BJ (cell line): ENCODE results near the gene GLI1. TPM values are rescaled to one million over a fixed set of nuclear protein-coding genes. Genes with fewer than 3 reads are reported as not detected.

Experiments
- CTCF ChIA-PET: fragments of 350-600 bp; formaldehyde crosslinking; extraction: SDS; loops from one replicate; lab custom pipeline; 2021; ENCODE audit warnings: antibody characterized with exemption, inconsistent platforms; lab: Yijun Ruan, JAX
- POLR2A ChIA-PET: fragments of 300-600 bp; sonication (Branson Sonifier 250); formaldehyde crosslinking; extraction: SDS; loops from one replicate; lab custom pipeline; 2021; ENCODE audit warnings: antibody characterized with exemption; lab: Charles Lee
- DNase-seq: peaks from one replicate; pipeline ENCODE4 v3.0.0-alpha.2; 2011; ENCODE audit warnings: low read depth
- H3K27me3 ChIP-seq: 2 replicates; pipeline ENCODE4 v1.6.0; 2011; ENCODE audit warnings: low read length; ENCODE audit not compliant: control insufficient read depth, insufficient read depth
- H3K36me3 ChIP-seq: 2 replicates; pipeline ENCODE4 v1.5.1; 2011; ENCODE audit warnings: low read length; ENCODE audit not compliant: control insufficient read depth, insufficient read depth
- H3K4me3 ChIP-seq: 2 replicates; pipeline ENCODE4 v1.5.1; 2011; ENCODE audit warnings: low read depth, mild to moderate bottlenecking, control low read depth, low read length
- CTCF ChIP-seq: IDR thresholded peaks from 2 replicates; pipeline ENCODE4 v1.5.1; 2011; ENCODE audit warnings: low read depth, mild to moderate bottlenecking, control low read depth, inconsistent platforms, low read length, moderate library complexity; ENCODE audit not compliant: insufficient read depth
- polyA plus RNA-seq: library from polyadenylated mRNA; depleted of rRNA; stranded (reverse); fragments of >200 nt; gene quantifications from 2 replicates; pipeline ENCODE4 v1.2.3, GENCODE V29; 2011

The GLI1 gene
- polyA plus RNA-seq, 1 experiment: 9.0 TPM

DNA sequence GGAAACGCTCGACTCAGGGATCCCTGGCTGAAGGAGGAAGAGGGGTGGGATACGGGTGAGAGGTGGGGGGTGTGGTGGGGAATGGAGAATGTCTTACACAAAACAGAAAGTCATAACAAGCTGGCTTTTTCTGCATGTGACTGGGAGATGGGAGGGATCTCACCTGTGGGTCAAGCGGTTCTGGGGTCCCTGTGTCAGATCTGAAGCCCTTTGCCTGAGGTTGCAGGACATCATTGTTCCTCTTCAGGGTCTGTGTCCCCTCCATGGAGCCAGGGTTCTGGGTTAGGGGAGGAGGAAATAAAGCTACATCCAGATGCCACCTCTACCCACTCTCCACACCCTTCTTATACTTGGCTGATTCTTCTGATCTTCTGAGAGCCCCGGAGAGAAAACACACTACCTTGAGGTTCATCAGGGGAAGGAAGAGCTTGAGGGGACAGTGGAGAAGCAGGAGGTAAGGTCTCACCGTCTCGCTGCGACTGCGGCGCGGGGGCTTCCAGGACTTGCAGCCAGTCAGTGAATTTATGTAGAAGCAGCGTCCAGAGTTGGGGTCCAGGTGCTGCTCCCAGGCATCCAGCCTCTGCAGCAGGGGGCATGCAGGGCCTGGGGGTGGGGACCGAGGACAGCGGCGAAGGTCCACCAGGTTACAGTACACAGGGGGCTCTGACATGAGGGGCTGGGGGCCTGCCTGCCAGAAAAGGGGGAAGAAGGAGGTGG is 17.6 kb downstream of the GLI1 start:
- no peaks in the 10 kb centered on the region for H3K36me3 ChIP-seq
- no peak for TF ChIP-seq CTCF
- ChIA-PET CTCF (interaction anchor here (1.1 to 1.9 kb wide), 3 partner anchors 12 to 192 kb away, joined by 3 to 10 read pairs (median 3); no protein-coding TSS in a partner anchor), POLR2A (no interaction called here)
- H3K4me3 ChIP-seq: no peak overlapping the region
- peaks cover 40% of the 10 kb centered on the region for H3K27me3 ChIP-seq
- no peak for DNase-seq

DNA sequence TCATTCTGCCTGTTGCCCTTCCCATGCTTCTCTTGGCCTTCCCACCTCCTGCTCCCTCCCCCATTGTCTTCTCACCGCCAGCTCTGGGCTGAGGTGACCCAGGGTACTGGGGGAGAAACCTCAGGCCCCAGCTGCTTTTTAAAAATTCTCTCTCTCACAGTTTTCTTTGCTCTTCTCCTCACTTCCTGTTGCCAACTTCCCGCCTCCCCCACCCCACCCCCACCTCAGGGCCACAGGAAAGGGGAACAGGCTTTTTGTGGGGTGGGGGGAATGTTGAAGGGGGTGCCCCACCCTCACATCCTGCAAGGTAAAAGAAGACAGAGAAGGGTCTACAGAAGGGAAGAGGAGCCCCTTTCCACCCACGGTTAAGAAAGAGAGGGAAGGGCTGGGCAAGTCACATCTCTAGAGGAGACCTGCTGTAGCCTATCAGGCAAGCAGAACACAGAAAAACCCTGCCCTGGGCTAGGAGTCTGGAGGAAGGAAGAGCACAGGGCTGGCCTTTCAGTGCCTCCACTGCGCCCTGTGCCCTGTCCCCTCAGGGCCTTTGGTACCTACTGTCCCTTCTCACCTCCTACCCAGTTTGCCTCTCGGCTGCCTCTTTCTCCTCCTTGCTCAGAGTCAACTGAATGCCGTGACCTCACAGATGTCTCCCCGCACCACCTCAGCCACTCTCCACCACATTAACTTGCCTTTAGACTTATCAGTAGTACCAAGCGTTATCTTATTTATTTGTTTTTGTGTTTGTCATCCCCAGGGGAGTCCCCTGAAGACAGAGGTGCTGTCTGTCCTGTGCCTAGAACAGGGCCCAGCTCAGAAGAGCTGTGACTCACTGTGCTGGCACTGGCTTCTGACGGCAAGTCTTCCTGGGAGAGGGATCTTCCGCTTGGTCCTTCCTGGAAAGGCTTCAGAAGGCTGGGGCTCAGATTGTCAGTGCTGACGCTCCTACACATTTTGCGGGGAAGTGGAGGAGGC is 18.4 kb downstream of the GLI1 start:
- POLR2A ChIA-PET: no interaction called here

GRCh38 chr12:57479043-57479375 is 19.4 kb downstream of the GLI1 start:
- Histone ChIP-seq H3K36me3 (no peaks in the 10 kb centered on the region), H3K4me3 (no peak overlapping the region), H3K27me3 (peaks cover 28% of the 10 kb centered on the region)
- POLR2A ChIA-PET: no interaction called here
- DNase-seq: no peak
- no peak for TF ChIP-seq CTCF
- CTCF ChIA-PET: interaction anchor here (0.9 kb wide), 1 partner anchor 20 kb away, joined by 3 read pairs; the partner anchor contains the start of gene GLI1

More for the DNA sequence above, 18.4 kb downstream of the GLI1 start:
- CTCF ChIA-PET: interaction anchor here (0.9 to 1.9 kb wide), 4 partner anchors 12 to 193 kb away, joined by 3 to 10 read pairs (median 3); partner anchors contain the start of gene GLI1
- no peaks in the 10 kb centered on the region for H3K36me3 ChIP-seq
- H3K27me3 ChIP-seq: peaks cover 33% of the 10 kb centered on the region
- no peak for TF ChIP-seq CTCF
- no peak for DNase-seq
- no peak overlapping the region for H3K4me3 ChIP-seq

- no peak within 1 kb of the TSS for H3K4me3 ChIP-seq
- ChIA-PET CTCF (interaction anchor here (1.8 to 3.1 kb wide), 2 partner anchors 16 to 21 kb away, joined by 5 to 21 read pairs; no protein-coding TSS in a partner anchor), POLR2A (no interaction called here)
- TF ChIP-seq CTCF: no peak
- peaks cover 23% of the 10 kb centered on the region for H3K27me3 ChIP-seq
- no peaks in the 10 kb centered on the region for H3K36me3 ChIP-seq
- DNase-seq: no peak
Measured at GRCh38 chr12:57479376-57480115, 20.0 kb downstream of the GLI1 start, which contains the start of gene ARHGAP9. Gene ARHGAP9 (minus strand): TSS chr12:57479866. CDS start chr12:57479406, 460 bp downstream.
